ENCODE results near the gene PHF21B.

The PHF21B gene

GRCh38 chr22:44839721-44840120 is 170.1 kb downstream of the PHF21B start:
- TF ChIP-seq POU2F2 (IDR thresholded peaks at IDR 0.05; ENCODE audit: low read depth, low read length) (no peak), TAF1 (IDR thresholded peaks at IDR 0.05; ENCODE audit: low read depth, low read length) (no peak), POLR2A (IDR thresholded peaks at IDR 0.05; ENCODE audit: low read depth, low read length) (no peak)
- no peak for DNase-seq (ENCODE audit: insufficient read length, low spot score)
- no peak for FAIRE-seq

- no peak for TF ChIP-seq SPI1 (IDR thresholded peaks at IDR 0.05; ENCODE audit: low read depth, low read length)
- no peak for TF ChIP-seq POU2F2 (IDR thresholded peaks at IDR 0.05; ENCODE audit: low read depth, low read length)
- TF ChIP-seq POLR2AphosphoS5 (IDR thresholded peaks at IDR 0.05; ENCODE audit: low read depth, low read length): no peak
- no peak for TF ChIP-seq POLR2A (IDR thresholded peaks at IDR 0.05; ENCODE audit: low read depth, low read length)
- no peak for TF ChIP-seq TAF1 (IDR thresholded peaks at IDR 0.05; ENCODE audit: low read depth, low read length)
- TF ChIP-seq PAX5 (IDR thresholded peaks at IDR 0.05; ENCODE audit: insufficient read depth, low read length, severe bottlenecking): no peak
- DNase-seq (ENCODE audit: insufficient read length, low spot score) (no peak), FAIRE-seq (no peak)
Observed at GRCh38 chr22:44839061-44839460, 170.7 kb downstream of the PHF21B start.

GRCh38 chr22:44838316-44839016 is 171.3 kb downstream of the PHF21B start:
- no peak for TF ChIP-seq POLR2AphosphoS5 (IDR thresholded peaks at IDR 0.05; ENCODE audit: low read depth, low read length)
- TF ChIP-seq POU2F2 (IDR thresholded peaks at IDR 0.05; ENCODE audit: low read depth, low read length): no peak
- no peak for TF ChIP-seq SPI1 (IDR thresholded peaks at IDR 0.05; ENCODE audit: low read depth, low read length)
- no peak for TF ChIP-seq POLR2A (IDR thresholded peaks at IDR 0.05; ENCODE audit: low read depth, low read length)
- TF ChIP-seq PAX5 (IDR thresholded peaks at IDR 0.05; ENCODE audit: insufficient read depth, low read length, severe bottlenecking): no peak
- TF ChIP-seq TAF1 (IDR thresholded peaks at IDR 0.05; ENCODE audit: low read depth, low read length): no peak
- no peak for FAIRE-seq
- no peak for DNase-seq (ENCODE audit: insufficient read length, low spot score)

DNA sequence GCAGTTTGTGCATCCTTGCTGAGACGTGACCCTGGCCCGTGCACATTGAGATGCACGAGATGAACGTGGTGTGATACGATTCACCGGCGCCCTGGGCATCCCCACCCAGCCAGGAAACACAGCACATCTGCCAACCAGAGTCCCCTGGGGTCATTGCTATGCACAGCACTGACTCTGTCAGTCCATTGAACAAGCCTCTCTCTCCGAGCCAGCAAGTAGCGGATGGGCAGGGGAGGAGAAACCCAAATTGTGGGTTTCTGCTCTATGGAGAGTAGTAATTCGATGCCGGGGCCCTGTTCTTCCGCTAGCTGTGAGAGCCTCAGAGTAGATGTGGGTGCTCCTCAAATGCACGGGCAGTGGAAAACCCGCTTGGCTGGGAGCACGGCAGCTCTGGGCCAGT is 172.3 kb downstream of the PHF21B start:
- no peak for DNase-seq (ENCODE audit: insufficient read length, low spot score)
- no peak for FAIRE-seq
- no peak for TF ChIP-seq SPI1 (IDR thresholded peaks at IDR 0.05; ENCODE audit: low read depth, low read length)
- TF ChIP-seq POLR2A (IDR thresholded peaks at IDR 0.05; ENCODE audit: low read depth, low read length): no peak
- no peak for TF ChIP-seq POU2F2 (IDR thresholded peaks at IDR 0.05; ENCODE audit: low read depth, low read length)

GRCh38 chr22:44834065-44834464 is 175.7 kb downstream of the PHF21B start:
- DNase-seq (ENCODE audit: insufficient read length, low spot score) (no peak), FAIRE-seq (no peak)
- TF ChIP-seq PAX5 (IDR thresholded peaks at IDR 0.05; ENCODE audit: insufficient read depth, low read length, severe bottlenecking): no peak

GRCh38 chr22:44831885-44832284 is 177.9 kb downstream of the PHF21B start:
- TF ChIP-seq POU2F2 (IDR thresholded peaks at IDR 0.05; ENCODE audit: low read depth, low read length) (no peak), POLR2AphosphoS5 (IDR thresholded peaks at IDR 0.05; ENCODE audit: low read depth, low read length) (no peak), TAF1 (IDR thresholded peaks at IDR 0.05; ENCODE audit: low read depth, low read length) (no peak), POLR2A (IDR thresholded peaks at IDR 0.05; ENCODE audit: low read depth, low read length) (no peak), PAX5 (IDR thresholded peaks at IDR 0.05; ENCODE audit: insufficient read depth, low read length, severe bottlenecking) (no peak), SPI1 (IDR thresholded peaks at IDR 0.05; ENCODE audit: low read depth, low read length) (no peak)
- FAIRE-seq: no peak
- DNase-seq (ENCODE audit: insufficient read length, low spot score): no peak
